Stimulated activated CD4-positive, alpha-beta T cell treated with anti-CD3 and anti-CD28 coated beads, Interleukin-2, amount 100 ng/mL, for 24 hours (primary cell): ENCODE results near the gene LRRC37A2.
"Not testable (repeated sequence)": the region's sequence is repeated elsewhere in the genome, so short reads cannot be mapped to it uniquely, and the experiment has no call there.

ENCODE experiments used
- DNase-seq, 2 donors: peaks; one replicate each; pipeline ENCODE4 v3.0.0-alpha.2; 2020

LRRC37A2 gene

GRCh38 chr17:46600767-46601166 is 88.5 kb downstream of the LRRC37A2 start:
- not testable (repeated sequence) for DNase-seq

- not testable (repeated sequence) for DNase-seq
Observed at GRCh38 chr17:46603125-46603524, 90.9 kb downstream of the LRRC37A2 start.
